HG02981 (cell line): ENCODE results near the gene CDC14A.
"Not testable (repeated sequence)": the region's sequence is repeated elsewhere in the genome, so short reads cannot be mapped to it uniquely, and the experiment has no call there.

Experiments used
- ATAC-seq: cut with Tn5 transposase; IDR thresholded peaks from one replicate; pipeline ENCODE4 v1.9.1; 2021; ENCODE audit warnings: mild to moderate bottlenecking, moderate library complexity; ENCODE audit not compliant: unreplicated experiment

CDC14A gene, protein sequence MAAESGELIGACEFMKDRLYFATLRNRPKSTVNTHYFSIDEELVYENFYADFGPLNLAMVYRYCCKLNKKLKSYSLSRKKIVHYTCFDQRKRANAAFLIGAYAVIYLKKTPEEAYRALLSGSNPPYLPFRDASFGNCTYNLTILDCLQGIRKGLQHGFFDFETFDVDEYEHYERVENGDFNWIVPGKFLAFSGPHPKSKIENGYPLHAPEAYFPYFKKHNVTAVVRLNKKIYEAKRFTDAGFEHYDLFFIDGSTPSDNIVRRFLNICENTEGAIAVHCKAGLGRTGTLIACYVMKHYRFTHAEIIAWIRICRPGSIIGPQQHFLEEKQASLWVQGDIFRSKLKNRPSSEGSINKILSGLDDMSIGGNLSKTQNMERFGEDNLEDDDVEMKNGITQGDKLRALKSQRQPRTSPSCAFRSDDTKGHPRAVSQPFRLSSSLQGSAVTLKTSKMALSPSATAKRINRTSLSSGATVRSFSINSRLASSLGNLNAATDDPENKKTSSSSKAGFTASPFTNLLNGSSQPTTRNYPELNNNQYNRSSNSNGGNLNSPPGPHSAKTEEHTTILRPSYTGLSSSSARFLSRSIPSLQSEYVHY

GRCh38 chr1:100352267-100353070, at the start of gene CDC14A:
TSS of gene CDC14A (plus strand) at chr1:100352506. CDS start at chr1:100352955, 449 bp downstream.
- ATAC-seq: peak; percentile 62

DNA sequence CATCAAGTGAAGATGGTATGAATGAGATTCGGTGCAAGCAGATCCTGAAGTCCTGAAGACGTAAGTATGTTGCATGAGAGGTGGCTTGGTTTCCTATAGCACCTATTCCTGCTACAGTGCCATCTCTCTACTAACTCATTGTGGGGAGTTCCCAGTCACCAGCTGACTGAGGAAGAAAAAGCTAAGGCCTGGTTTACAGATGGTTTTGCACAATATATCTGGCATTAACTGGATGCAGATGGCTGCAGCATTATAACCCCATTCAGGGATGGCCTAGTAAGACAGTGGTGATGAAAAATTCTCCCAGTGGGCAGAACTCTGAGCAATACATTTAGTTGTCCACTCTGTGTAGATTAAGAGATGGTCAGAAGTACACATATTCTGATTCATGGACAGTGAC, 49.6 kb upstream of the CDC14A start:
- no peak for ATAC-seq

GRCh38 chr1:100304227-100304626, 48.1 kb upstream of the CDC14A start:
- no peak for ATAC-seq

DNA sequence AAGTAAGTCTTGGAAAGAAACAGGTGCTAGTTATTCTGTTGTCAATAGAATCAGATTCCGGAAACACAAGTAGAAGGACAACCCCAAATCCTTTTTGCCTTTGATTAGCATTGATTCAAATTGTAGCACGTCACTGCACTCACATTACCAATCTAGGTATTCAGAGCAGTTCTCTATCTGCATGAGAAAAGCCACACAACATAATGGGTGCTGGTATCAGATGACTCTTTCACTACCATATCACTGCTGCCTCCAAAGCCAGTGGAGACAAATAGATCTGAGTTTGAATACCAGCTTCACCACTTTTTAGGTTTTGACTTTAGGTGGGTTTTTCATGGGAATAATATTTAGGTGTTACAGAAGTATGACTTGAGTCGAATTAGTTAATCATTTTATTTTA, 47.4 kb upstream of the CDC14A start:
- ATAC-seq: no peak

DNA sequence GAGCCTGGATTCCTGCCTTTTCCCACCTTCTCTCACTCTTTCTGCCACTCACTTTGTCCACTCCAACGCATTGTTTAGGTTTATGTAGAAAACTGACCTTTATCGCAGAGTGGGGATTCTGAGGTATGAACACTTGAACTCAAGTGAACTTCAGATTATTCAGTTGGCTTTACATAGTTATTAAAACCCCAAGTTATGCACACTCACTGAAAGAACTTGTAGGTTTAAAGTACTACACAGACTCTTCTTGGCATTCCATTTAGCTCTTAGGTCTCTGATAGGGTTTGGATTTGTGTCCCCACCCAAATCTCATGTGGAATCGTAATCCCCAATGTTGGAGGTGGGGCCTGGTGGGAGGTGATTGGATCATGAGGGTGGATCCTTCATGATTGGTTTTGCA, 46.4 kb upstream of the CDC14A start:
- no peak for ATAC-seq

- ATAC-seq: no peak
Measured at GRCh38 chr1:100306735-100307313, 45.5 kb upstream of the CDC14A start.

- no peak for ATAC-seq
Measured at GRCh38 chr1:100308777-100309176, 43.5 kb upstream of the CDC14A start.

DNA sequence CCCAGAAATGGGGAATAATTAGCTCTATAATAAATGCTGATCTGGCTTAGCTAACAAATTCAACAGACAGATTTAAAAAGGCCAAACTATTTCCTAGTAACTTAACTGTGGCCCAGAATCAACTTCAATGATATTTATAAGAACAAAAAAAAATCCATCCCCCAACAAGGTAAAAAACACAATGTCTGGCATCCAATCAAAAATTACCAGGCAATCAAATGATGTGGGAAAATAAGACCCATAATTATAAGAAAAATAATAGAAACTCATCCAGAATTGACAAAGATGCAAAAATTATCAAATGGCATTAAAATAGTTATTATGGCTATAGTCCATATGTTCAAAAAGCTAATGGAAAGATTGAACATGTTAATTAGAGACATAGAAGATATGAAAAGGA, 42.4 kb upstream of the CDC14A start:
- ATAC-seq: no peak

DNA sequence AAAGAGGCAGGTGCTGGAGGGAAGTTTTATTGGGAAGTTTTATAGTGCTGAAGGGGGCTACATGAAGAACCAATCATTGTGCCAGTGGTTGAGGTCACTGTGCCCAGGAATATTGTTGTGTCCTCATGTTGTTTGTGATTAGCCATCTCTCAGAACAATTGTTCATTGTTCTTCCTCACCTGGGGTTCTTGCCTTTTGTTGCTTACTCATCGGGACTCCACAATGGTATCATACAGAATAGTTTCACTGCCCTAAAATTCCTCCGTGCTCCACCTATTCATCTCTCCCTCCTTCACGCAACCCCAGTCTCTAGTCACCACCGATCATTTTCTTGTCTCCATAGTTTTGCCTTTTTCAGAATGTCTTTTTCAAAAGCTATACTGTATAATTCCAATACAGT, 38.9 kb upstream of the CDC14A start:
- no peak for ATAC-seq

DNA sequence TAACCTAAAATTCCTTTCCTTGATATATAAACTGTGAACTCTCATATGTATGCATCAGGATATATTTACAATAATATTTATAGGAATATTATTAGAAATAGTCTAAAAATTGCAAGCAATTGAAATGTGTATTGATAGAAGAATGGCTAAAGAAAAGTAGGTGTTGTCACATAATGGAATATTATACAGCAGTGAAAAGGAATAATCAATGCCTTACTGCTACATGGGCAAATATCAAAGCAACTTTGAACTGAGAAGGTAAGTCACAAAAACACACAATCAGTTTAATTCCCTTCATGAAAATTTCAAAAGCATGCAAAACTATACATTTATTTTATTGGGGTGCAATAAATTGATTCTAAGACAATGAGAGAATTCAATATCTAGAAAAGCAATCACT, 35.7 kb upstream of the CDC14A start:
- ATAC-seq: no peak

DNA sequence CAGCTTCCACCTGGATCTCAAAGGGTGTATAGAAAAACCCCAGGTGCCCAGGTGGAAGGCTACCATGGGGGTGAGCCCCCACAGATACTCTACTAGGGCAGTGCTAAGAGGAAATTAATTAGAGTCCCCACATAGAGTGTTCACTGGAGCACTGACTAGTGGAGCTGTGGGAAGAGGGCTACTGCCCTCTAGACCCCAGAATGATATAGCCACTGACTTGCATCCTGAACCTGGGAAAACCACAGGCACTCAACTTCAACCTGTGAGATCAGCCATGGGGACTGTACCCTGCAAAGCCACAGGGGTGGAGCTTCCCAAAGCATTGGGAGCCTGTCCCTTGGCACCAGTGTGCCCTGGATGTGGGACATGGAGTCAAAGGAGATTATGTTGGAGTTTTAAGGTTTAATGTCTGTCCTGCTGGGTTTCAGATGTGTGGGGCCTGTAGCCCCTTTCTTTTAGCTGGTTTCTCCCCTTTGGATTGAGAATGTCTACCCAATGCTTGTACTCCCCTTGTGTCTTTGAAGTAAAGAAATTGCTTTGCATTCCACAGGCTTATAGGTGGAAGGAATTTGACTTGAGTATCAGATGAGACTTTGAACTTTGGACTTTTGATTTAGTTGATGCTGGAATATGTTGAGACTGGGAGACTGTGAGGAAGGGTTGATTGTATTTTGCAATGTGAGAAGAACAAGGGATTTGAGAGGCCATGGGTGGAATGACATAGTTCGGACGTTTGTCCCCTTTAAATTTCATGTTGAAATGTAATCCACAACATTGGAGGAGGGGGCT, 31.8 kb upstream of the CDC14A start:
- no peak for ATAC-seq

GRCh38 chr1:100321100-100321493, 31.2 kb upstream of the CDC14A start:
- ATAC-seq: no peak

DNA sequence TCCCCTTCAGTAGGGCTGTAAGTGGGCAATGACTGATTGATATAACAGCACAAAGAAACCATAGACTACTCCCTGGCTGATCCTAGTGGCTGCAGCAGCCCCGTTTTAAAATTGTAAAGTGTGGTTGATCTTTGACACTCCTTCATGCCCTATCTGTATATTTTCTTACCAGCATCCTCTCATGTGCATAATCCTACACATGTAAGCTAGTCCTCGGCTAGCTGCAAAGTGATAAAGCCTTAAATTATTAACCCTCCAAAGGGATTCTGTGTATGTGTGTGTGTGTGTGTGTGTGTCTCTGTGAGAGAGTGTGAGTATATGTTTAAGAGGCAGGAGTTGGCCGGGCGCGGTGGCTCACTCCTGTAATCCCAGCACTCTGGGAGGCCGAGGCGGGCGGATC, 30.8 kb upstream of the CDC14A start:
- ATAC-seq: no peak

- peak; percentile 71 for ATAC-seq
Measured at GRCh38 chr1:100322436-100323211, 29.7 kb upstream of the CDC14A start.

GRCh38 chr1:100323419-100324106, 28.7 kb upstream of the CDC14A start:
- no peak for ATAC-seq

GRCh38 chr1:100325415-100326324, 26.6 kb upstream of the CDC14A start:
- no peak for ATAC-seq

DNA sequence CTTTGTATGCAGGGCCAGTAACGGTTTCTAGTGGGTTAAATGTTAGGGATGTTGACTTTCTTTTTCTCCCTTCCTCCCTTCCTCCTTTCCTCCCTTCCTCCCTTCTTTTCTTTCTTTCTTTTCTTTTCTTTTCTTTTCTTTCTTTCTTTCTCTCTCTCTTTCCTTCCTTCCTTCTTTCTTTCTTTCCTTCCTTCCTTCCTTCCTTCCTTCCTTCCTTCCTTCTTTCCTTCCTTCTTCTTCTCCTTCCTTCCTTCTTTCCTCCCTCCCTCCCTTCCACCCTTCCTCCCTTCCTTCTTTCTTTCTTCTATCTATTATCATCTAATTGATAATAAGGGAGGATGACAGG, 26.0 kb upstream of the CDC14A start:
- ATAC-seq: not testable (repeated sequence)

- ATAC-seq: no peak
Measured at GRCh38 chr1:100328133-100328532, 24.2 kb upstream of the CDC14A start.
